Caco-2 (cell line): ENCODE measurements around the gene ADARB1. TPM values are rescaled to one million over a fixed set of nuclear protein-coding genes. Genes with fewer than 3 reads are reported as not detected.

Experiments used
- BruUV-seq: library from RNA; stranded (reverse); fragments of 400-500 nt; replicated peaks from 2 replicates; lab custom pipeline; 2021; lab: Mats Ljungman, UMichigan
- CTCF ChIA-PET: fragments of 300-600 bp; sonication (Branson Sonifier 250); formaldehyde crosslinking; loops from one replicate; lab custom pipeline; 2022; ENCODE audit warnings: antibody characterized with exemption; lab: Charles Lee
- POLR2A ChIA-PET: fragments of 300-600 bp; sonication (Branson Sonifier 250); formaldehyde crosslinking; loops from one replicate; lab custom pipeline; 2022; ENCODE audit warnings: antibody characterized with exemption; lab: Charles Lee
- DNase-seq, 2 experiments: peaks; one replicate each; pipeline versions ENCODE4 v3.0.0 to v3.0.0-alpha.2; 2020 to 2022
- H3K27me3 ChIP-seq: replicated peaks from 2 replicates; pipeline ENCODE4 v1.6.0; 2011; ENCODE audit warnings: low read length; ENCODE audit not compliant: control insufficient read depth, insufficient read depth
- H3K36me3 ChIP-seq: 2 replicates; pipeline ENCODE4 v1.5.1; 2011; ENCODE audit warnings: low read length; ENCODE audit not compliant: control insufficient read depth, insufficient read depth
- H3K4me1 ChIP-seq: fragments of 250-450 bp; sonication (Bioruptor Pico); 2 replicates; pipeline ENCODE4 v1.5.1; 2020; ENCODE audit warnings: mild to moderate bottlenecking
- H3K4me3 ChIP-seq: 2 replicates; pipeline ENCODE4 v1.5.1; 2011; ENCODE audit warnings: low read depth, mild to moderate bottlenecking, control low read depth, low read length
- H3K9me3 ChIP-seq: fragments of 250-450 bp; sonication (Bioruptor Pico); 2 replicates; pipeline ENCODE4 v1.5.1; 2020; ENCODE audit warnings: mild to moderate bottlenecking, moderate library complexity
- H3K27ac Mint-ChIP-seq: one replicate; pipeline ENCODE4 v1.8.0; 2022; ENCODE audit warnings: mixed read lengths; ENCODE audit not compliant: unreplicated experiment
- H3K27me3 Mint-ChIP-seq: one replicate; pipeline ENCODE4 v1.8.0; 2022; ENCODE audit warnings: mixed read lengths; ENCODE audit not compliant: insufficient read depth, unreplicated experiment
- H3K36me3 Mint-ChIP-seq: one replicate; pipeline ENCODE4 v1.8.0; 2022; ENCODE audit warnings: mild to moderate bottlenecking, mixed read lengths; ENCODE audit not compliant: insufficient read depth, unreplicated experiment
- H3K4me1 Mint-ChIP-seq: one replicate; pipeline ENCODE4 v1.8.0; 2022; ENCODE audit warnings: low read depth, mixed read lengths; ENCODE audit not compliant: unreplicated experiment
- H3K4me3 Mint-ChIP-seq: one replicate; pipeline ENCODE4 v1.8.0; 2022; ENCODE audit warnings: mild to moderate bottlenecking, moderate library complexity, mixed read lengths; ENCODE audit not compliant: unreplicated experiment
- H3K9me3 Mint-ChIP-seq: one replicate; pipeline ENCODE4 v1.8.0; 2022; ENCODE audit warnings: mixed read lengths; ENCODE audit not compliant: unreplicated experiment
- intact Hi-C: fragments of 100-400 bp; cut with micrococcal nuclease; formaldehyde crosslinking; loops from one replicate; pipeline ENCODE4 v1.10.0; 2022; ENCODE audit not compliant: unreplicated experiment
- total RNA-seq: library from RNA; stranded (reverse); gene quantifications from 2 replicates; pipeline ENCODE4 v1.2.3, GENCODE V29; 2022
- TF ChIP-seq, protein P1 (sequence below), 2 experiments: fragments of 200-600 bp in 1 of 2; IDR thresholded peaks; 1 replicate in 1 of 2; 2 replicates in 1 of 2; pipeline versions ENCODE4 v1.5.1 to v1.8.0; 2011 to 2022; ENCODE audit warnings: antibody characterized with exemption in 1 of 2, control low read depth in 1 of 2, inconsistent platforms in 1 of 2, low read depth in 1 of 2, low read length in 1 of 2, mild to moderate bottlenecking in 1 of 2, moderate library complexity in 1 of 2; ENCODE audit not compliant: insufficient read depth in 1 of 2, severe bottlenecking in 1 of 2, unreplicated experiment in 1 of 2

Gene ADARB1
- total RNA-seq, 1 experiment from 2014 or later = 25.4 TPM

- Histone ChIP-seq H3K4me1 (no peaks in the 10 kb centered on the region), H3K36me3 (no peaks in the 10 kb centered on the region), H3K27me3 (no peaks in the 10 kb centered on the region), H3K9me3 (no peaks in the 10 kb centered on the region), H3K4me3 (no peak overlapping the region)
- Mint-ChIP-seq H3K4me3 (no peak overlapping the region), H3K4me1 (no peaks in the 10 kb centered on the region), H3K27ac (no peak overlapping the region), H3K36me3 (peaks cover 6% of the 10 kb centered on the region), H3K27me3 (no peaks in the 10 kb centered on the region), H3K9me3 (no peaks in the 10 kb centered on the region)
- CTCF ChIA-PET = no interaction called here
- intact Hi-C loops = no loop called here
- no TSS peak for BruUV-seq
- DNase-seq = no peak
- TF ChIP-seq, protein P1, sequence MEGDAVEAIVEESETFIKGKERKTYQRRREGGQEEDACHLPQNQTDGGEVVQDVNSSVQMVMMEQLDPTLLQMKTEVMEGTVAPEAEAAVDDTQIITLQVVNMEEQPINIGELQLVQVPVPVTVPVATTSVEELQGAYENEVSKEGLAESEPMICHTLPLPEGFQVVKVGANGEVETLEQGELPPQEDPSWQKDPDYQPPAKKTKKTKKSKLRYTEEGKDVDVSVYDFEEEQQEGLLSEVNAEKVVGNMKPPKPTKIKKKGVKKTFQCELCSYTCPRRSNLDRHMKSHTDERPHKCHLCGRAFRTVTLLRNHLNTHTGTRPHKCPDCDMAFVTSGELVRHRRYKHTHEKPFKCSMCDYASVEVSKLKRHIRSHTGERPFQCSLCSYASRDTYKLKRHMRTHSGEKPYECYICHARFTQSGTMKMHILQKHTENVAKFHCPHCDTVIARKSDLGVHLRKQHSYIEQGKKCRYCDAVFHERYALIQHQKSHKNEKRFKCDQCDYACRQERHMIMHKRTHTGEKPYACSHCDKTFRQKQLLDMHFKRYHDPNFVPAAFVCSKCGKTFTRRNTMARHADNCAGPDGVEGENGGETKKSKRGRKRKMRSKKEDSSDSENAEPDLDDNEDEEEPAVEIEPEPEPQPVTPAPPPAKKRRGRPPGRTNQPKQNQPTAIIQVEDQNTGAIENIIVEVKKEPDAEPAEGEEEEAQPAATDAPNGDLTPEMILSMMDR (IDR thresholded peaks at IDR 0.05; ENCODE audit: insufficient read depth in 1 of 2, low read depth in 1 of 2, low read length in 1 of 2, severe bottlenecking in 1 of 2, unreplicated experiment in 1 of 2) = no peak
- POLR2A ChIA-PET = no interaction called here
These were observed 20.0 kb downstream of the ADARB1 start for GRCh38 chr21:45094412-45094811.

DNA sequence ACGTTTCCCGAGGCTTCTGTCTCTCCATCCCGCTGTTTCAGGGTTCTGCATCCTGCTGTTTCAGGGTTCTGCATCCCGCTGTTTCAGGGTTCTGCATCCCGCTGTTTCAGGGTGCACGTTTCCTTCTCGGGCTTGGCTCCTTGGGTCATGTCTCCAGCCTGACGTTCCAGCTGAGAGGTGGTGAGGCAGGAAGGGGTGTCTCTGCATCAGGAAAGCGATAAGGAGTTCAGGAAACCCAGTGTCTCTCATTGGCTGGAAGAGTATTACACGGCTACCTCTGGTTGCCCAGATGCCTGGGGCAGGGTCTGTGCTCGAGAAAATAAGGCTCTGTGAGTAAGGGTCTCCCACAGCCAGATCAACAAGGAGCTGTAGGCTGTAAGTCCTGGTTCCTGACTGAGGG is 21.1 kb downstream of the ADARB1 start:
- no peaks in the 10 kb centered on the region for H3K9me3 Mint-ChIP-seq
- ChIA-PET POLR2A (no interaction called here), CTCF (no interaction called here)
- H3K4me1 Mint-ChIP-seq = no peaks in the 10 kb centered on the region
- no peaks in the 10 kb centered on the region for H3K27me3 ChIP-seq
- H3K27ac Mint-ChIP-seq = peak overlapping the region; percentile 26
- H3K9me3 ChIP-seq = no peaks in the 10 kb centered on the region
- no peaks in the 10 kb centered on the region for H3K27me3 Mint-ChIP-seq
- H3K4me3 ChIP-seq = no peak overlapping the region
- DNase-seq = no peak
- intact Hi-C loops = no loop called here
- no peaks in the 10 kb centered on the region for H3K36me3 ChIP-seq
- no TSS peak for BruUV-seq
- no peaks in the 10 kb centered on the region for H3K36me3 Mint-ChIP-seq
- no peaks in the 10 kb centered on the region for H3K4me1 ChIP-seq
- no peak overlapping the region for H3K4me3 Mint-ChIP-seq
- TF ChIP-seq, protein P1 (IDR thresholded peaks at IDR 0.05; ENCODE audit: insufficient read depth in 1 of 2, low read depth in 1 of 2, low read length in 1 of 2, severe bottlenecking in 1 of 2, unreplicated experiment in 1 of 2) = no peak

DNA sequence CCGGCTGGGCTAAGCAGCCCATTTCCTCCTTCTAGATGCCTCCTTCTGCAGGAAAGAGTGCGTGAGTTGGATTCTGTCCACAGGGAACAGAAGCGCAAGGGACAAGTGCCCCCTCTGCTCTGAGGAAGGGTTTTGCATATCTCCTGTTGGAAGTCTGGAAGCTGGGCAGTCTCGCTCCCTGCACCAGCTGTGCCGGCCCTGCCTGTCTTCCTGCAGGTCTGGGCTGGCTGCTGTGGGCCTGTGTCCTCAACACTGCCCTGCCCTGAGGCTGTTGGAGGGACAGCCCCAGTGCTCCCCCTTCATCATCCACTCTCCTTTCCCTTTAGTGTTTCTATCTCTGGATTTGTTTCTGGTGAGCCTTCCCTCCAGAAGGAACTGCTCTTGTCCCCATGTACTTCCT is 21.8 kb downstream of the ADARB1 start:
- no peaks in the 10 kb centered on the region for H3K36me3 ChIP-seq
- DNase-seq = no peak
- ChIA-PET POLR2A (no interaction called here), CTCF (no interaction called here)
- no peaks in the 10 kb centered on the region for H3K4me1 Mint-ChIP-seq
- no peak overlapping the region for H3K27ac Mint-ChIP-seq
- no TSS peak for BruUV-seq
- no peaks in the 10 kb centered on the region for H3K4me1 ChIP-seq
- H3K9me3 ChIP-seq = no peaks in the 10 kb centered on the region
- intact Hi-C loops = no loop called here
- no peaks in the 10 kb centered on the region for H3K36me3 Mint-ChIP-seq
- TF ChIP-seq, protein P1 (IDR thresholded peaks at IDR 0.05; ENCODE audit: insufficient read depth in 1 of 2, low read depth in 1 of 2, low read length in 1 of 2, severe bottlenecking in 1 of 2, unreplicated experiment in 1 of 2) = no peak
- H3K9me3 Mint-ChIP-seq = no peaks in the 10 kb centered on the region
- H3K27me3 ChIP-seq = no peaks in the 10 kb centered on the region
- no peaks in the 10 kb centered on the region for H3K27me3 Mint-ChIP-seq
- no peak overlapping the region for H3K4me3 ChIP-seq
- H3K4me3 Mint-ChIP-seq = no peak overlapping the region
